ENCODE measurements around the gene VWA5B2. TPM values are rescaled to one million over a fixed set of nuclear protein-coding genes. Genes with fewer than 3 reads are reported as not detected.

Gene VWA5B2
- total and polyA plus RNA-seq, 2 of the 13 experiments (the other 11 are each of a cell fraction or from before 2014, with no cell fraction given) = 0.03 to 0.04 TPM

- TF ChIP-seq ZBTB39 (CRISPR knock-in tag; IDR thresholded peaks at IDR 0.05) (no peak), ZNF562 (CRISPR knock-in tag; IDR thresholded peaks at IDR 0.05; ENCODE audit: borderline replicate concordance) (no peak), RFX1 (IDR thresholded peaks at IDR 0.05) (no peak), ZNF333 (CRISPR knock-in tag; IDR thresholded peaks at IDR 0.05; ENCODE audit: borderline replicate concordance) (no peak), BCLAF1 (IDR thresholded peaks at IDR 0.05) (no peak), GFI1 (CRISPR knock-in tag; IDR thresholded peaks at IDR 0.05; ENCODE audit: borderline replicate concordance) (0 out of 2 replicates have a peak, but pooled peaks have one; percentile 61), ELF4 (CRISPR knock-in tag; IDR thresholded peaks at IDR 0.05; ENCODE audit: borderline replicate concordance) (no peak), CHCHD3 (CRISPR knock-in tag; IDR thresholded peaks at IDR 0.05) (0 out of 2 replicates have a peak, but pooled peaks have one; percentile 61), ZNF34 (CRISPR knock-in tag; IDR thresholded peaks at IDR 0.05; ENCODE audit: borderline replicate concordance) (no peak), ZNF24 (IDR thresholded peaks at IDR 0.05) (no peak), ZNF576 (CRISPR knock-in tag; IDR thresholded peaks at IDR 0.05) (no peak; the same call in 1 of the 2 replicates), ZMAT3 (CRISPR knock-in tag; conservative IDR thresholded peaks at IDR 0.05) (peak; percentile 91; the same call in 1 of the 2 replicates), ZXDC (CRISPR knock-in tag; IDR thresholded peaks at IDR 0.05) (no peak), RNF219 (CRISPR knock-in tag; IDR thresholded peaks at IDR 0.05) (no peak), IRX3 (CRISPR knock-in tag; IDR thresholded peaks at IDR 0.05; ENCODE audit: borderline replicate concordance, low read depth) (no peak), FOXJ3 (CRISPR knock-in tag; IDR thresholded peaks at IDR 0.05; ENCODE audit: borderline replicate concordance) (no peak), ZNF484 (CRISPR knock-in tag; IDR thresholded peaks at IDR 0.05; ENCODE audit: borderline replicate concordance, low read depth) (no peak), FOXA1 (IDR thresholded peaks at IDR 0.05) (no peak), FOXA1 (CRISPR knock-in tag; IDR thresholded peaks at IDR 0.05) (no peak)
Measured at GRCh38 chr3:184186184-184186901, 43.0 kb upstream of the VWA5B2 start, which contains the start of gene ABCF3 (continued).

All from HepG2 (cell line).